Measurements from ENCODE around the gene EEPD1. TPM values are rescaled to one million over a fixed set of nuclear protein-coding genes. Genes with fewer than 3 reads are reported as not detected.
A peak's percentile ranks its signal among the peaks of the same experiment; 100 is the strongest.

Gene EEPD1
- total RNA-seq, 1 experiment from 2014 or later: 5.0 TPM

DNA sequence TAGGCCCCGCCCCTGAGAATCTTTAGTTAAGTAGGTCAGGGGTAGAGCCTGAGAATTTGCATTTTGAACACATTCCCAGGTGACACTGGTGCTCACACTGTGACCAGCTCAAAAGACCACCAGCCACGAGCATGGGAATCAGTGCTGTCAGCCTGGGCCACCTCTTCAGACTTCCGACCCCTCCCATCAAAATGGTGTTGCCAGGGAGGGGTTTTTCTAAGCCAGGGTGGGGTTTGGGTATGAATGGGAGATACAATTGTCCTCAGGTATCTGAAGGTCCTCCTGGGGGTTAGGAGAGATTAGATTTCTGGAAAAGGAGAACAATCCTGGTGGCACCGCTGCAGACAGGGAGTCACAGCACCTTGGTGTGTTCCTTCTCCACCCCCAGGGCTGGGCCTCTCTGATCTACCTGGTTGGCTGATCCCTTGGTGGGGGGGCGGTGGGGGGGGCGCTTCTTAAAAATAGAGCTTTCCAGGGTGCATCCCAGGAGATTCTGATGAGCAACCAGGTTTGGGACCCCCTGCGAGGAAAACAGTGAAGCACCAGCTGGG is 125.1 kb downstream of the EEPD1 start:
- Histone ChIP-seq H3K14ac (ENCODE audit: insufficient read depth, low read length) (no peak overlapping the region), H3K56ac (ENCODE audit: insufficient read length, low read depth, low read length) (no peak overlapping the region), H3K4me2 (ENCODE audit: insufficient read depth, insufficient read length, low read length) (no peak overlapping the region), H2BK12ac (ENCODE audit: insufficient read length, low read depth, low read length) (no peak overlapping the region), H3K23me2 (ENCODE audit: insufficient read length, low read depth, low read length, poor library complexity, severe bottlenecking) (no peaks in the 10 kb centered on the region), H3K23ac (ENCODE audit: insufficient read length, low read depth, low read length) (no peak overlapping the region), H3T11ph (ENCODE audit: low read length) (no peak overlapping the region), H3K4ac (ENCODE audit: low read depth, low read length) (no peak overlapping the region), H3K27me3 (ENCODE audit: insufficient read depth, low read length) (no peaks in the 10 kb centered on the region), H2AFZ (ENCODE audit: low read length) (no peak overlapping the region), H3K27ac (ENCODE audit: insufficient read length, low read depth, low read length) (no peak overlapping the region), H3K18ac (ENCODE audit: insufficient read length, low read depth, low read length) (no peak overlapping the region), H4K20me1 (ENCODE audit: control insufficient read depth, insufficient read depth, insufficient read length) (no peaks in the 10 kb centered on the region), H3K79me2 (ENCODE audit: insufficient read depth, low read length) (no peaks in the 10 kb centered on the region), H3K79me1 (ENCODE audit: insufficient read depth, low read depth, low read length, poor library complexity, severe bottlenecking) (no peaks in the 10 kb centered on the region), H3K9me3 (ENCODE audit: control insufficient read depth, low read depth, low read length) (no peaks in the 10 kb centered on the region), H2BK120ac (ENCODE audit: low read depth, low read length, poor library complexity, severe bottlenecking) (no peak overlapping the region), H2BK20ac (ENCODE audit: low read depth, low read length, poor library complexity, severe bottlenecking) (no peak overlapping the region), H3K4me1 (ENCODE audit: insufficient read depth, low read length) (peaks cover 31% of the 10 kb centered on the region), H4K91ac (ENCODE audit: insufficient read length, low read depth, low read length) (no peak overlapping the region), H4K8ac (replicated peaks; ENCODE audit: insufficient read length, low read depth, low read length) (no peak overlapping the region), H2BK5ac (ENCODE audit: insufficient read length, low read length) (no peak overlapping the region), H2BK15ac (ENCODE audit: low read depth, low read length) (no peak overlapping the region), H3K9ac (ENCODE audit: extremely low read depth, insufficient read length, low read length) (no peak overlapping the region), H4K5ac (ENCODE audit: insufficient read length, low read depth, low read length) (no peak overlapping the region), H2AK5ac (ENCODE audit: insufficient read length, low read length) (no peak overlapping the region)
- Mint-ChIP-seq H3K27me3 (ENCODE audit: low read depth) (peaks cover 4% of the 10 kb centered on the region), H3K4me1 (peaks cover 85 to 88% of the 10 kb centered on the region in 2 experiments), H3K4me3 (no peak overlapping the region), H3K9me3 (no peaks in the 10 kb centered on the region; a peak in 1 of 5 replicates), H3K27ac (peak overlapping the region in 1 of 3 experiments; percentile 96; a peak in 1 of 7 replicates), H3K36me3 (ENCODE audit: insufficient read depth in 1 of 3, low read depth in 3 of 3) (no peaks in the 10 kb centered on the region; a peak in 1 of 7 replicates)
- no peak for DNase-seq
- TF ChIP-seq, protein P1, sequence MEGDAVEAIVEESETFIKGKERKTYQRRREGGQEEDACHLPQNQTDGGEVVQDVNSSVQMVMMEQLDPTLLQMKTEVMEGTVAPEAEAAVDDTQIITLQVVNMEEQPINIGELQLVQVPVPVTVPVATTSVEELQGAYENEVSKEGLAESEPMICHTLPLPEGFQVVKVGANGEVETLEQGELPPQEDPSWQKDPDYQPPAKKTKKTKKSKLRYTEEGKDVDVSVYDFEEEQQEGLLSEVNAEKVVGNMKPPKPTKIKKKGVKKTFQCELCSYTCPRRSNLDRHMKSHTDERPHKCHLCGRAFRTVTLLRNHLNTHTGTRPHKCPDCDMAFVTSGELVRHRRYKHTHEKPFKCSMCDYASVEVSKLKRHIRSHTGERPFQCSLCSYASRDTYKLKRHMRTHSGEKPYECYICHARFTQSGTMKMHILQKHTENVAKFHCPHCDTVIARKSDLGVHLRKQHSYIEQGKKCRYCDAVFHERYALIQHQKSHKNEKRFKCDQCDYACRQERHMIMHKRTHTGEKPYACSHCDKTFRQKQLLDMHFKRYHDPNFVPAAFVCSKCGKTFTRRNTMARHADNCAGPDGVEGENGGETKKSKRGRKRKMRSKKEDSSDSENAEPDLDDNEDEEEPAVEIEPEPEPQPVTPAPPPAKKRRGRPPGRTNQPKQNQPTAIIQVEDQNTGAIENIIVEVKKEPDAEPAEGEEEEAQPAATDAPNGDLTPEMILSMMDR (conservative IDR thresholded peaks at IDR 0.05): no peak
- WGBS (ENCODE audit: extremely low coverage, insufficient read length, low lambda C conversion rate): no CpG with 5 or more reads among the region's 7 CpGs

All from H9 (cell line).